Measurements from ENCODE around the gene VSTM5.

Gene VSTM5

DNA sequence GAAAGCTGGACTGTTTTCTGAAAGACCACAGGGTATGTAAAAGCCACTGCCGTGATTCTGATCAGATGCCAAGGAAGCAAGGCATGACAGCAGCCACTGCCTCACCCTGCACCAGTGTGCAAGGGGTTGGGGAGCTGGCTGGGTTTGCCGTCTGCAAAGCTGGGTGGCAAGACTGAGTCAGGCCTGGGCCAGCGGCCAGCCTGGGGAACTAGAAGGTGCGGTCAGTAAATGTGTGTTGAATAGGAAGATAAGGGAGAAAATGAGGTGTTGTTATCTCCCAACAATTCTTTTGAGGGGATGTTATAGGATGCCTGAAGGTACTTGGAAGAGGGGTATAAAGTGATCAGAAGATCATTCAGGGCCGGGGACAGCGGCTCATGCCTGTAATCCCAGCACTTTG, 8.0 kb downstream of the VSTM5 start:
- TF ChIP-seq ZFX (IDR thresholded peaks at IDR 0.05; ENCODE audit: borderline replicate concordance): no peak
- TF ChIP-seq CTCF (IDR thresholded peaks at IDR 0.05): no peak
- H3K27ac ChIP-seq: no peak overlapping the region

GRCh38 chr11:93842034-93842433, 8.4 kb downstream of the VSTM5 start:
- no peak overlapping the region for H3K27ac ChIP-seq
- no peak for TF ChIP-seq ZFX (IDR thresholded peaks at IDR 0.05; ENCODE audit: borderline replicate concordance)
- no peak for TF ChIP-seq CTCF (IDR thresholded peaks at IDR 0.05)

DNA sequence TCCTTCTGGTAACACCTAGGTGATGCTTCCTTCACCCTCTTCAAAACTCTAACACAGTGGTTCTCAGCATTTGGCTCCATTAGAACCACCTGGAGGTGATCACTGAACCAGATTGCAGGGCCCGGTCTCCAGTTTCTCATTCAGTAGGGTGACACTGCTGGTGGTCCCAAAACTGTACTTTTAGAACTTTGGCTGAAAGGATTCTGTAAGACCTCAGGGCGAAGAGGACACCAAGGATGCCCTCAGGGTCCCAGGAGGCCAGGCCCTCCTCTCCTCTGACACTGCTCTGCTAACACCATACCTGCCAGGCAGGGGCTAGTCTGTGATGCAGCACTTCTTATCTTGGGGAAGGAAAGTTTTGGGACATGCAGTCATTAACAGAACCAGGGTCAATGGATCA, 9.0 kb downstream of the VSTM5 start:
- H3K27ac ChIP-seq: no peak overlapping the region

DNA sequence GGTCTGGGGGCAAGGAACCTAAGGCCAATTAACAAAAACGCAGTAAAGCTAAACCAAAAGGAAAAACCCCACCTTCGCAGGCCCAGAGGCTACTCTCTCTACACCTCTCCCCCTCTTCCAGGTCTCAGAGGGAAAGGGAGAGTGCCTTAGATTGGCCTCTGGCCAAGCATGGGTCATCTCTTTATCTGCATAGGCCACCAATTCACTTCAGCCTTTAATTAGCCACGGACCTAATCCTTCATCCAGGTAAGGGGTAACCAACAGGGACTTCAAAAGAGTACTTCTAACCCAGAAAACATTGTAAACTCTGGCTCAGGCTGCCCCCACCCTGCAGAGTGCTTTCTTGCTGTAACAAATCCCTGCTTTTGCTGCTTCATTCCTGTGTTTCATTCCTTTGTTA, 9.4 kb downstream of the VSTM5 start:
- no peak overlapping the region for H3K27ac ChIP-seq
- no peak for TF ChIP-seq CTCF (IDR thresholded peaks at IDR 0.05)
- TF ChIP-seq ZFX (IDR thresholded peaks at IDR 0.05; ENCODE audit: borderline replicate concordance): no peak

More for the DNA sequence above, 9.0 kb downstream of the VSTM5 start:
- no peak for TF ChIP-seq ZFX (IDR thresholded peaks at IDR 0.05; ENCODE audit: borderline replicate concordance)
- TF ChIP-seq CTCF (IDR thresholded peaks at IDR 0.05): no peak

- H3K27ac ChIP-seq: no peak overlapping the region
- TF ChIP-seq CTCF (IDR thresholded peaks at IDR 0.05): no peak
- TF ChIP-seq ZFX (IDR thresholded peaks at IDR 0.05; ENCODE audit: borderline replicate concordance): no peak
These were observed 10.2 kb downstream of the VSTM5 start for GRCh38 chr11:93840180-93840579.

- no peak for TF ChIP-seq ZFX (IDR thresholded peaks at IDR 0.05; ENCODE audit: borderline replicate concordance)
- no peak for TF ChIP-seq CTCF (IDR thresholded peaks at IDR 0.05)
- no peak overlapping the region for H3K27ac ChIP-seq
These were observed 11.5 kb downstream of the VSTM5 start for GRCh38 chr11:93838967-93839366.

GRCh38 chr11:93832780-93833179, 17.6 kb downstream of the VSTM5 start:
- H3K27ac ChIP-seq: no peak overlapping the region
- TF ChIP-seq CTCF (IDR thresholded peaks at IDR 0.05): no peak
- no peak for TF ChIP-seq ZFX (IDR thresholded peaks at IDR 0.05; ENCODE audit: borderline replicate concordance)

All from 22Rv1 (cell line).